MM.1S (cell line): ENCODE results near the gene RTP1.

Experiments used
- EZH2 ChIP-seq: fragments of 300-600 bp; sonication (generic); optimal IDR thresholded peaks from 2 replicates; pipeline ENCODE3; 2017; ENCODE audit warnings: low read depth, mild to moderate bottlenecking, antibody characterized with exemption, low read length, mixed read lengths
- TF ChIP-seq, protein P1 (sequence below): fragments of 300-600 bp; sonication (generic); IDR thresholded peaks from 2 replicates; pipeline ENCODE4 v1.5.1; 2016; ENCODE audit warnings: antibody characterized with exemption, low read length, mixed read lengths

DNA sequence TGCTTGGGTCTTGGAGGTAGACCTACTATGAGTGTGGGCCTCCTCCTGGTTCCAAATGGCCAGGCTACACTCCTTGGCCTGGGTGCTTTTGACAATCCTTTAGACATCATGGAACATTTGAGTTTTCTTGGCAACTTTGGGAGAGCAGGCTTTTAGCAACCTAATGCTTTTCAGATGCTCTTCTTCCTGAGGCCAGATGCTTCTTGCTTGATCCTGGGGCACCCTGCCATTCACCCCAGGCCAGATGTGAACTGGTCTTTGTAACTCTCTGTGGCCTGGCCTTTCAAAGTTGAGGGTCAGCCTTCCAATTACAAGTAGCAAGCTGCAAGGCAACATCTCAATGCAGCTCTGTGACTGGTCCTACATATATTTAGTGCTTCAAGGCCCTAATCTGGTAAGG lies 40.5 kb downstream of the RTP1 start:
- TF ChIP-seq, protein P1, sequence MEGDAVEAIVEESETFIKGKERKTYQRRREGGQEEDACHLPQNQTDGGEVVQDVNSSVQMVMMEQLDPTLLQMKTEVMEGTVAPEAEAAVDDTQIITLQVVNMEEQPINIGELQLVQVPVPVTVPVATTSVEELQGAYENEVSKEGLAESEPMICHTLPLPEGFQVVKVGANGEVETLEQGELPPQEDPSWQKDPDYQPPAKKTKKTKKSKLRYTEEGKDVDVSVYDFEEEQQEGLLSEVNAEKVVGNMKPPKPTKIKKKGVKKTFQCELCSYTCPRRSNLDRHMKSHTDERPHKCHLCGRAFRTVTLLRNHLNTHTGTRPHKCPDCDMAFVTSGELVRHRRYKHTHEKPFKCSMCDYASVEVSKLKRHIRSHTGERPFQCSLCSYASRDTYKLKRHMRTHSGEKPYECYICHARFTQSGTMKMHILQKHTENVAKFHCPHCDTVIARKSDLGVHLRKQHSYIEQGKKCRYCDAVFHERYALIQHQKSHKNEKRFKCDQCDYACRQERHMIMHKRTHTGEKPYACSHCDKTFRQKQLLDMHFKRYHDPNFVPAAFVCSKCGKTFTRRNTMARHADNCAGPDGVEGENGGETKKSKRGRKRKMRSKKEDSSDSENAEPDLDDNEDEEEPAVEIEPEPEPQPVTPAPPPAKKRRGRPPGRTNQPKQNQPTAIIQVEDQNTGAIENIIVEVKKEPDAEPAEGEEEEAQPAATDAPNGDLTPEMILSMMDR: no peak
- no peak for TF ChIP-seq EZH2
